NCI-H1694 treated with DMSO at 0.1 percent for 48 hours (cell line): ENCODE measurements around the gene SOHLH2.

Experiments
- DNase-seq: peaks from one replicate; lab custom pipeline; 2025; lab: John Stamatoyannopoulos, UW

The SOHLH2 gene

DNA sequence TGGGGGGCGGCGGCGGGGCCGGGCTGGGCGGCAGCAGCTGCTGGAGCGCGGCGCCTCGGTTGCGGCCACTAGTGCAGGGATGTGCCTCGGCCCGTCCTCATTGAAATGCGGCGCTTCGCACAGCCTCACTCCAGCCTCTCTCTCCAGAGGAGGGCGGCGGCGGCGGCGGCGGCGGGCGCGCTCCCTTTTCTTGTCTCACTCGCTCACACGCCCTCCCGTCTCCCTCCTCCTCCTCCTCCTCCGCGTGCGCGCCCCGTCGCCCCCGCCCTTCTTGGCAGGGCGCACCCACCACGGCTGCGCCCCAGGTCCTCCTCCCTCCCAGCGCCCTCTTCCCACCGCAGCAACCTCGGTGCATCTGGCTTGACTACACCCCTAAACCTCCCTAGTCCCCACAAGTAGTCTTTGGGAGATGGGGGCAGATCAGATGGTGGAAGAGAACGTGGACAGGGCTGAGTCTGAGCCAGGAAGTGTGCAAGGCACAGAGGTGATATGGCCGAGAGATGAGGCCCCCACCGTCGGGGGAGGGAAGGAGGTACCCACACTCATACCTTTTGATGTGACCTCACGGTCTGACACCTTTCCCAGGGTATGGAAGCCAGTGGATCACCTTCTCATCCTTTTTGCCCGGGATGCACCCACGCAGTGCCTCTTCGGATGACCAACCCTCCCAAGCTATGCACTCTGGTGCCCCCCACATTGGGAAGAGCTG, 83.0 kb downstream of the SOHLH2 start, which contains the start of gene DCLK1:
DCLK1 (minus strand) TSS at position 161 of the 709 bp plus-strand sequence.
- DNase-seq, result no peak

GRCh38 chr13:36130552-36131221, 83.7 kb downstream of the SOHLH2 start:
- DNase-seq, result peak; percentile 16

- peak; percentile 16 for DNase-seq
Measured at GRCh38 chr13:36130193-36130551, 84.2 kb downstream of the SOHLH2 start.

DNA sequence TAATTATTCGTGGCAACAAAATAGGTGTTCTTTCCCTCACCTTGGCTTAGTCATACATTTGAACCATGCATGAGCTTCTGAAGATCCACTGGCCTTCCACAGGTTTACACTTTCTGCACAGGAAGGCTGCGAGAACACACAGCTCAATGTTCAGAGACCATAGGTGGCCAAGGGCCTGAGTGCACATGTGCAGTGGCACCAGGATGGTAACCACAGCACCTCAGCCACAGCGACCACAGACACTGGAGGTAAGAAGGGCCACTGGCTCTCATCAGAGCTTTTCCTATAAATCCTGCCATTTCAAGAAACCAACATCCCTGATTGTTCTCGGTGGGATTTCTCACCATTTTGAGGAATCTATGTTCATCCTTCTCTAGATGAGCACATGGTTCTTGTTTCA, 84.8 kb downstream of the SOHLH2 start:
- no peak for DNase-seq

- DNase-seq, result no peak
Measured at GRCh38 chr13:36126491-36126890, 87.9 kb downstream of the SOHLH2 start.

DNA sequence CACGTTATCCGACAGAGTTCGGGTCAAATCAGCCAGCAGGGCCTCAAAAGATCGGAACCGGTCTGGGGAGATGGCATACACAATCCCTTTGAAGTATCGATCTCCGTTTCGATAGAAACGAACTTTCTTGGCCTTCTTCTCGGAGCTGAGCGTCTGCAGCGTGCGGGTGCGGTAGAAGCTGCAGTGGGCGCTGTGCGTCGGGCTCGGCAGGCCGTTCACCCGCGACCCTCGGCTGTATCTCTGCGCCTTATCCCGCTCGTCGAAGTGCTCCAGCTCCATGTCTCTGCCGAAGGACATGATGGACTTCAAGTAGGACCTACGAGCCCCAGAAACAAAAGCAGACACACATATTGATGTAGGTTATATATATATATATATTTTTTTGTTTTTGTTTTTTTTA, 88.5 kb downstream of the SOHLH2 start:
- DNase-seq, result no peak

DNA sequence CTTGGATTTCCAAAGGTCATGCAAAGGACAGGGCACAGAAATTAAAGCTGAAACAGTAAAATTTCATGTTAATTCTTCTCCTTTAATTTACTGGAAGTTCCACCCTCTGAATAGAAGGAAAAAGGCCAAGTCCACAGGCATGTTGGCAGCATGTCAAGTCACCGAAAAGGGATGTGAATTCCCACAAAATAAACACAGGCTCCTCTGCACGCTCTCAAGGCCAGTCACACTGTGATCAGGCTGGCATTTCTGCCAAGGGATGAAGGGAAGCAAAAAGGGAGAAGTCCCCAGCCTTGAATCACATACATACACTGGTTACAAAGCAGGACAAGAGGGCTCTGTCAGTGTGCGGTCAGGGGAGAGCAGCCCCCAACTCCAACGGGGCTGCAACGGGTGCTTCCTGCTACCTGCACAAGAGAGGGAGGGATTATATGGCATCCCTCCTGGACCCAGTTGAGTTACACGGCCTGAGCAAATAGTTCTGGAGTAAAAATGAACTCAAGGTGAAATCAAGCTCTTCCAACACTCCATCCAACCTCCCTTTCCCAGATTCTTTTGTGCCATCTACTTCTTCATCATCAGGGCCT, 90.0 kb downstream of the SOHLH2 start:
- DNase-seq, result no peak
